Measurements from ENCODE around the gene COG5.

GRCh38 chr7:107534139-107534538, 29.6 kb downstream of the COG5 start:
- TF ChIP-seq GATA2 (IDR thresholded peaks at IDR 0.05; ENCODE audit: low read depth, low read length) = no peak
- TF ChIP-seq GATA3 (IDR thresholded peaks at IDR 0.05; ENCODE audit: low read depth, low read length) = no peak
